Stimulated activated CD8-positive, alpha-beta memory T cell treated with anti-CD3 and anti-CD28 coated beads, Interleukin-7, amount 100 ng/mL, for 4 hours (primary cell): ENCODE measurements around the gene PDE4D.
A peak's percentile ranks its signal among the peaks of the same experiment; 100 is the strongest.
"Not testable (repeated sequence)": the region's sequence is repeated elsewhere in the genome, so short reads cannot be mapped to it uniquely, and the experiment has no call there.

ENCODE experiments used
- DNase-seq, 2 donors: peaks; one replicate each; pipeline ENCODE4 v3.0.0-alpha.2; 2020; ENCODE audit warnings: low read depth in 2 of 2

PDE4D gene

DNA sequence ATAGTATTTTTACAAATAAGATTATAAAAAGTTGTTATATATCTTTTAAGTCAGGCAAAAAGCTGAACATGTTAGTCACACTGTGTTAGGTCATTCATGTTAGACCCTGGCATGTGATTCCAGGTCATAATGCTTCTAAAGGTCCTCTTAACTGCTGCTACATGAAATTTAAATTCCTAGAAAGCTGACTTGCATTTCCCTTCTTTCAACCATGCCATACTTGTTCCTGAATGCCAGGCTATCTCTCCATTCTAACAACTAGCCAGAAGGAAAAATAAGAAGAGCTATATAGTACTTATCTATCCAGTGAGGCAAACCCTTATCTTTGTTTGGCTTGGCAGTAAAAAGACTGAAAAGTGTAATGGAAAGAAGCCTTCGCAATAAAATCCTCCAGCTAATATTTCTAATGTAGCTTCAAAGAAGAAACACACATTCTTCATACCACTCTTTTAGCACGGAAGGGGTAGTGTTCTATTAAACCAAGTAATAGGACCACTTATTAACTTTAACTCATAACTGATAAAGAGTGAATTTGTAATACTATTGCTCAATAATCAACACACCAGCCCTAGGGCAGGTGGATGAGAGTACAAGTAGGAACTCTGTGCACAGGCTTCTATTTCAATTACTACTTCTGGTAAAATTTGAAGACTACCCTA lies 310.2 kb downstream of the PDE4D start:
- DNase-seq, result no peak

DNA sequence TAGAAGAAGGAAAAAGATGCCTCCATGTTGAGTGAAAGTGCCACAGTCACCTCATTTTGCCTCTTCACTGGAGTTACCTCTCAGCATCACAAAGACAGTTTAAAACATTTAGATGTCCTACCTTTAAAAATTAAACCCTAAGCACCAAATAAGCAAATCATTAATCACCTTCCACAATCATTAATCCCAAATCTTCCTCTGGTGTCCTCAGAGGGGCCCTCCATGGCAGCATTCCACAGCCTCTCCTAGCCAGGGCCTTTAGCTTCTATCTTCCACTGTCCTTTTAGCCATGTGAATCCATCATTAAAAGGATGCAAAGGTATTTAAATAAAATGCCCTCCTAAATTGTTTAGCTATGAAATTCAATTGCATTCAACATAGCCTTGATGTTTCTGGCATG lies 310.8 kb downstream of the PDE4D start:
- no peak for DNase-seq

DNA sequence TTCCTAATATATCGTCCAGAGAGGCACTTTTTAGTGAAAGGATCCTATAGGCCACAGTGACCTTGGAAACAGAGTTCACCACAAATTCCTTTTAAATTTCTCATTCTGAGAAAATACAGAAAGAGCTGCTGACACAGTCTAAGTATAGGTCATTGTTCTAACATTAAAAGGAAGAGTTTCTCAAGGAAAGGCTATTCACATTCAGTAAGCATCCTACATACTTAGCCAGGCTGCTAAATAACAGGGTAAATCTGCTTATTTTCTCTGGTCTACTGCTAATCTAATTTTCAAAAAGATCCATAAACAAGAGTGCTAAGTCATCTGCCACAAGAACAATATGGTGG lies 313.7 kb downstream of the PDE4D start:
- no peak for DNase-seq

DNA sequence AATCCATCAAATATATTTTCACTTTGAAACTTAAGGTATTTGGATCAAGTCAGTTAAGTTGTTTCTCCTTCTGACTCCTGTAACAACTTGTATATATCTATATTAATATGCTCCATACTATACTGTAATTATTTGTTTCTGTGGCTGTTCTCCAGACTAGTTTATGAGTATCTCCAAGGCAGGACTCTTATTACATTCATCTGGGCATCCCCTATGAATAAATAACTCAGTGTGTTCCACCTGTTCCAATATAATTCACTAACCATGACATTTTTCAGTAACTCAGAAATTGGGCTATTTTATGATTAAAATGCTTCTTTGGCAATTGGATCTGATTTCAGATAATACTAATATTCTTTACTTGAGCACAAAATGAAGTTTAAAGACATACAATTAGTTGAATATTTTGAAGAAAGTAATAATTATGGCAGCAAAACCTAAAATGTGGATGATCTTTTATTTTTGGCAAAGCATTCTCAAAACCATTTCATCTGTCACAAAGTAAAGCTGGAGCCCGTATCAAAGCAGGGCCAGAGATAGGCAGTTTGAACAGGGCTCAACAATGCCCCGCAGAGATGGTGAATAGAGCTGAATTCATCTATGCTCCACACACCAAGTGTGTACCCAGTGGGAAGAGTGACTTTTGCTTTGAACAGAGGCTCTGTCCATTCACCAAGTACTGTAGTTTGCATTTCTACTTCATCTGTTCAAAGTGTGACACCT lies 314.3 kb downstream of the PDE4D start:
- DNase-seq, result no peak

DNA sequence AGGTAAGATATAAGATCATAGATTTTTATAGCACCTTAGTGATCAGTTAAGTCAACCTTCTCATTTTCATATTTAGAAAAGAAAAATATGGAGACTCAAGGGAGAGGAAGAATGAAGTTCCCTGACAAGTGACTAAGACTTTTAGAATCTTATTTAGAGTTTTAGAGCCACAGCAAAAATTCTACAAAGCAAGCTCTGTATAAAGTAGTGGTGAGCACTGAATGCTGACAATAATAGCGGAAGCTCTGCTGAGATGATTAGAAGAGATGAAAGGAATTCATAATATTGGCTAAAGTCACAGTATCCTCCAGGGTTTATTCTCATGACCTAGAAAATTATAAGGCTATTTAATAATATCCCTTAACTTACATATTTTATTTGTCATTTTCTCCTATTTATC lies 316.0 kb downstream of the PDE4D start:
- no peak for DNase-seq

DNA sequence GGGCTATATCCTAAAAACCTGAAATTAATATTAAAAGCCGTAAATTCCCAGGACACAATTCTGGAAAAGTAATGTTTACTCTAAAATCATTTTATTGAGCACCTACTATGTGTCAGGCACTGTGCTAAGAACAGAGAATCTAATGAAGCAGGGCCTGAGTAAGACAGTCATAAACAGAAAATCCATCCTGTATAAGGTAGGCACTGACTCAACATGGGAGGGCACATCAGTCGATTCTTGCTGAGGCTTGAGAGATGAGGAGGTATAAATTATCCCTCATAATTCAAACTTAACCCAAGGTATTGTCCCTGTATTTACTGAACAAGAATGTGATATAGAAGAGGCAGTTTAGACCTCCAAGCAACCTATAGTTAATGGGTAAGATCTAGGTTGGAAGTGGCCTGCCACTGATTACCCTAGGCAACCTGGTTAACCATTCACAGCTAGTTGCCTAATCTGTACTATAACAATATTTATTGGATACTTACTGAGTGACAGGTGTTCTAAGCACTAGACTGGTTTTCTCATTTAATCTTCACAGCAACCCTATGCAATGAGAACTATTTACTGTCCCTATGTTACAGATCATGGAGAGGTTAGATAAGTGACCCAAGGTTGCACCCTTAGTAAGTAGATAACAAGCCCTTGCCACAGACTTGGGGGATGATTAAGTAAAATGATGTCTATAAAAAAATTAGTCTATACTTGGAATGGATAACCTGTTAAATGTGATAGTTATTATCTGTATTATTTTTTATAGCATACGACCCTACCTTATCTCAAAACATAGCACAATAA lies 317.7 kb downstream of the PDE4D start:
- no peak for DNase-seq

DNA sequence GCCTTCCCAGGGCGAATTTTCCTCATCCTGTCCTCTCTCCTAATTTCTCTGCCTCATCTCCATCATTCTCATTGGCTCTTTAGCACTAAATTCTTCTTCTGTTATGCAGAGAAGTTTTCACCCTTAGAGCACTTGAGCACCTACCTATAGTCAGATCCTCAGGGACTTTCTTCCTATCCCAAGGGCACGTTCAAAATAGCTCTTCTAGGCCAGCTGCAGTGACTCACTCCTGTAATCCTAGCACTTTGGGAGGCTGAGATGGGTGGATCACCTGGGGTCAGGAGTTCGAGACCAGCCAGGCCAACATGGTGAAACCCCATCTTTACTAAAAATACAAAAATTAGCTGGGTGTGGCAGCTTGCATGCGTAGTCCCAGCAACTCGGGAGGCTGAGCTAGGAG lies 320.0 kb downstream of the PDE4D start:
- not testable (repeated sequence) for DNase-seq

DNA sequence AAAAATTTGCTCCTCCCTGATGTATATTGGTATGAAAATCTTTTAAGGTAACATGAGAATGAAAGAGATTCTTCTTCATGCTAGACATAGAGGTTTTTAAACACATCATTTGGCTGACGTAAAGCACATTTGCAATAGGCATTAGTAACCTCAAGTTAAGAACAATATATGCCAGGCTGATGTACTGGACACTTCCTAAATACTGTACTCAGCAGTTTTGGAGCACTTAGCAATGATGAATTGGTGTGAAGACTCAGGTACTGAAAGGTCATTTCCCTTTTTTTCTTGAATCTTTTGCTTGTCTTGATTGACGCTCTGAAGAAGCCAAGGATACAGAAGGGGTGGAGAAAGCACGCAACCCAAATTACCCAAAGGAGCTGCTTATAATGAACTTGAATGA lies 322.5 kb downstream of the PDE4D start:
- DNase-seq, result no peak

DNA sequence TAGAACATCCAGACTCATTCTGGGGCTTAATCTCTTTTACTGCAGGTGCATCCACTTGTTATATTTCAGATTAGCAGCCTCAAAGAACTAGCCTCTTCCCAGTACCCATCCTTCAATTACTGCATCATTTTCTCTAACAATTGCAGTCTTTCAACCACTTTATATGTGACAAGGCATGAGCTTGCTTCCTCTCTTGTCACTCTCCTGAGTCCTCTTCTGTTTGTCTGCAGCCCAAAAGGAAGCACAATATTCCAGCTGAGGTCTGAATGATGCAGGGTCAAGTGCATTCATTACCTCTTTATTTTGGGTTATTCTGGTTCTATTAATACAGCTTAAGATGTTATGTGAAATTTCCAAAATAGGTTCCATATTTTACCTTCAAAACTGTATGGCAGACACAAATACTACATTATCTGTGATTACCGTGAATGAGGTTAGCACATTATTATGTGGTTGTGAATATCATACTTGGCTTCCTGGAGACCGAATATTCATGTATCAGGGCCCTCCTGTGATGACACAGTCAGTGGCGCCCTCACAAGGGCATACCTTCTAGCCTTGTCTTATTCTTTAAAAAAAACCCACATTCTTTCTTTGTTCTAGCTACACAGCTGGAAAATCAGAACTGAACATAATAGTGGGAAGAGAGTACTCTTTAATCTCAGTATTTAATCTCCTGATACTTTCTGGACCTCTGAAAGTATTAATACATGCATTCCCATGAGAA lies 323.8 kb downstream of the PDE4D start:
- DNase-seq, result no peak

DNA sequence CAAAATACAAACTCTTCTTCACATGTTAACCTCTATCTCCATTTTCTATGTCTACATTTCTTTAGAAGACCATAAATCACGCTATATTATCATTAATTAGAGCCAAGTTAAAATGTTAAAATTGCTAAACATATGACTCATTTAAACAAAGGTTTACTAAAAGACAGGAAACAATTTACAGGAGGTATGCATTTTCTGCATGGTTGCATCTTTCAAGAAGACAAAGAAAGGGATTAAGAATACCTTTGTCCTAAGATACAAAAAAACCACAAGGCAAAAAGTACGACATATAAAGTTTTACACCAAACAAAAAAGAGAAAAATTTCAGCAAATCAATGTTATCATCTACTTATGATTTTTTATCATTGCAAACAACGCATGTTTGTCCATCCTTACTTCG lies 324.4 kb downstream of the PDE4D start:
- DNase-seq, result no peak

DNA sequence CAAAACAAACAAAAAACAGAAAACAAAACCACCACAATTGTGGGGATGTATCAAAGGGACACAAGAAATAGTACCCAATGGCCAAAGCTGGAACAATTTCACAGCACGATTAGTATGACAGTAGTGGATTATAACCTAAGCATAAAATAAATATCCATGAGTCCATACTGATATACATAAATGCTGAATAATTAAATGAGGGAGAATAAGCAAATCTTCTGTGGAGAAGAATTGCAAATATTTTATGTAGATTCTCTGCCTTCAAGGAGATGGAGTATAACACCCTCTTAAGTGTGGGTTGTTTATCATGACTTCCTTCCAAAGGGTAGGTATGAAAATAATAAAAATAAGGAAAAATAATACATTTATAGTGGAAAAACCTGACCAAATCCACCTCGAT lies 325.4 kb downstream of the PDE4D start:
- DNase-seq, result no peak

DNA sequence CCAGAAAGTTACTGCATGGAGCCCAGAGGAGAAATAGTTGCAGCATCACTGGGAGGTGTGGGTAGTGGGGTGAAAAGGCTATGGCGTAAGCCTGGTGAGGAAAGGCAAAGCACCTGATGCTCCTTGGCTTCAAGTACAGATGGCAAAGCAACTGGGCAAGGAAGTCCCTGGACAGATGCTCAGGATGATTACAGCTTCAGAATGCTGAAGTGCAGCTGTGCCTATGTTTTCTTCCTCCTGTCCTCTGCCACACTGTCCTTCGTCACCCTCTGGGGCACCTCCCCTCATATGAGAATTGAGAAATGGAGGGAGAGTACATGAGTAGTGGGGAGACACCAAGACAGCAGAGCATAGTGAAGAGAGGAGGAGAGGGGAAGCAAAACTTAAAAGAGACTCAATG lies 328.0 kb downstream of the PDE4D start:
- no peak for DNase-seq

DNA sequence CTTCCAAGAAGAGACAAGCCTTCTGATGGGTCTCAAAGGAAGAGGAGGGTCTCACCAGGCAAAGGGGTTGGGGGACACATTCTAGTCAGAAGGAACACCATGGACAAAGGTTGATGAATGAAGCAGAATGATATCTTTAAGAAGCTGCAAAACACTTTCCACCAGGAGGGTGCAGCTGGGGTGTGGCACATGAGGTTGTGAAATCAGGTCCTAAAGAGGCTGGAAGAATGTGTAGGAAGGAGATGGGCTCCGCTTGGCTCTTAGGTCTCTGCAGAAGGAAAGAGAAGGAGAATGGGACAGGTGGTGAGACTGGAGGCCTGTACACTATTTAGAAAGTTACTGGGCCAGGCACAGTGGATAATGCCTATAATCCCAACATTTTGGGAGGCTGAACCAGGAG lies 328.6 kb downstream of the PDE4D start:
- no peak for DNase-seq

DNA sequence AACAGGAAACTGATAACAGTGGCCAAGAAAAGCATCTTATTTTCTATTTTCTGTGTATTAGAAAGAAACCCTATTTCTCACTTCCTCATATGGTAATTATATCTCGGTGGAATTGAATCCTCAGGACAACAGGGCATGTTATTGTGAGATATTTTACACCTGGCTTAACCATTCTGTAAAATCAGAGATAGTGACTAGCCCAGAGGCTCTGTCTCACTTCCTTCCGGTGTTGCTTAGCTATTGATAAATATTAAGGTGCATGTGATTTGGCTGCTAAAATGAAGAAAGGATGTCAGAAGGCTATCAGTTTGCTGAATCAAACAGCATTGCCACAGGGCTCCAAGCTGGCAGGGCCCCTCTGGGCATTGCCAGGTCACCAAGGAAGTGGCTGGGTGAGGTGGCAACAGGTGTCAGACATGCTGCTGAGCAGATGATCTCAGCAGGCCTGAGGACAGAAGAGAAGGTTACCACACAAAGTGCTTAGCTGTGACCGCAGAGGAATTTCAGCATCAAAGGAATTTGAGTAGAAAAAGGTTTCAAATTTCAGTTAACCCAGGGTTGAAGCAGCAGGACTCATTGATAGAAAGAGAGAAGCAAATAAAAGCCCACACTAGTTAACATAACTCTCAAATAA lies 330.7 kb downstream of the PDE4D start:
- peak in 1 of 2 donors; percentile 13 for DNase-seq

DNA sequence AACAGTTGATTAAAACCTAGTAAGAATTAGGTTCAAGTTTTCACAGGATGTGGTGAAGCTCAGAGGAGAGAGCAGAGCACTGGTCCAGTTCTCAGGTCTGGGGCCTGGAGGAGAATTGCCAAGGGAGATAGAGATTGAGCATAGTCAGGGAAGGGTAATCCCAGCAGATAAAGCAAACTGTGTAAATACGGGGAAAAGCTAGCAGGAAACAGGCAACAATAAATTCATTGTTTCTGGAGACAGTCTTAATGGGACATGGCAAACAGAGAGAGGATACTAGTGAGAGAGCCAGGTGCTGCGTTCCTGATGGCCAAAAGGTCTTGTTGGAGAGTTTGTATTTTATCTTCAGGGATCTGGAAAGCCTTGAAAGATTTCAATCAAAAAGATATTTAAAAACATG lies 333.0 kb downstream of the PDE4D start:
- DNase-seq, result no peak

DNA sequence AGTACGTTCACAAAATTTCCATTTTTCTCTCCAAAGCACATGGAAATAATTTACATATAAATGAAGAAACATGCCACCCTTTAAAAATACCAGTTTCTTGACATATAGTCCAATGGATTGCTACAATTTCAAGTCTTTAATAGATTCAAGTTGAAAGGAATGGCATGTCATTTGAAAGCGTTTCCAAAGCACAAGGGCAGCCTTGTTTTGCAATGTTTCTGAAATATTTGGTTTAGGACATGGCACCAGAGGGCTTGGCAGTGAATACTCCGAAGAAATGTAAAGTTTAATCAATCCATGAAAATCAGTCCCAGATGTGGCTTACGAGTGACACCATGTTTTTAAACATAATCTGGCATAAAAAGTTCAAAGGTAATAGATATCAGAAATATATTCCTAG lies 333.7 kb downstream of the PDE4D start:
- no peak for DNase-seq

DNA sequence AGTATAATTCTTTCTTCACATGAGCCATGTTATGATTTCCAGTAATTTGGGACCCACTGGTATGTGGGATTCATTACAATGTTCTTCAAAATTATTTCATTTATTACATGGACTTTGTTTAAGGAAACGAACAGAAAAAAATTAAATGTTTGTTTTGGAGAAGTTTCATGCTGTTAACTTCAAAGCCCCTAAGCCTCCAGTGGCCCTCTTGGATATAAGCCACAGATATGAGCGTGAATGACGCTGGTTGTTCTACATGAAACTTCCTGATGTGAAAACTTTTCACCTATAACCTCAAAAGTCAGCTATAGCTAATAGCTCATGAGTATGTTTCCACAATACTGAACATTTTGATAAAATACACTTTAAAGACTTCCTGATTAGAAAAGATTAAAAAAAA lies 334.2 kb downstream of the PDE4D start:
- no peak for DNase-seq

DNA sequence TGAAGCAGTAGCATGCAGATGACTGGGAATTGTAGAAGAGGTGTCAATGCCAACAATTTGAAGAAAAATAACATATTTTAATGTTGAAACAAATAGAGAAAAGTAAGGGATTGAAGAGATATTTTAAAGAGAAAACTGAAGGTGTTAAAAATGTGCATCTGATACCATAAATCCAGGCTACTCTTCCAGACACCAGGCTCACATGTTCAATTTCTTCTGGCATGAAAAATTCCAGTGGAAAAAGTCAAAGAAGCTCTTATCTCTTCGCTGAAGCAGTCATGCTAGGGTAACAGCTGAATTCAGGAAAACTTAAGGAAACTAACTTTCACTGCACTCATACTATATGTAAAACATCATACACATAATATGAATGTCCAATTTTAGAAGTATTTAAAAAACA lies 335.0 kb downstream of the PDE4D start:
- no peak for DNase-seq

DNA sequence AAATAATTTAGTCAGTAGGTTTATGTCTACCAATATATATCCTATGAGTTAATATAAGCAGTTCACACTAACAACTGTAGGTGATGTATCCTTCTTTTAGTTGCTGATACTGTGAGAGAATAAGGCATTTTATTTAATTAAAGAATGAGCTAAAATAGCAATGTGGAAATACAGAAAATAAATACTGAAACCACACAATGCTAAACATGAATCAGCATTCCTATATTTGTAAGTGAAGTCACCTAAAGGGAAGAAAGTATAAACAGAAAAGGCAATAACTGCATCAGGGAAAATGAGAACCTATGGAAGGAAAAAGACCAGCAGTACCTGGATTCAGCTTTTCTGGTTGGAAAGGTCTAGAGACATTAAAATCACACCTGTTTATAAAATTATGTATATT lies 336.0 kb downstream of the PDE4D start:
- no peak for DNase-seq

DNA sequence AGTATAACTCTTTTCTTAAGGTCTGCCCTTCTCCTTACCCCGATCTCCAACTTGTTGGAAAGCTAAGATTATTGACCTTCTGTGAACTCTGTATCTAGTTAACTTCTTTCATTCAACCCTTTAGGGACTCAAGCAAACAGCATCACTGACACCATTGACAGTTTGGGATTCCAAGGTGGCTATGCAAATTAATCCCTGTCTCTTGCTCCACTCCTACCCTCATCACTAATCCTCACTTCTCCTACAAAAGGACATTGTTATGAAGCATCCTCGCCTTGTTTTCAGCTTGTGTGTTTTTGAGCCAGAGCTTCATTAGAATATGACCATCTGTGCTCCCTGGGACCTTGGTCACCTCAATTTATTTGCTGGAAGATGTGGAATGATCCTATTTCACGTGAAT lies 337.9 kb downstream of the PDE4D start:
- DNase-seq, result no peak

DNA sequence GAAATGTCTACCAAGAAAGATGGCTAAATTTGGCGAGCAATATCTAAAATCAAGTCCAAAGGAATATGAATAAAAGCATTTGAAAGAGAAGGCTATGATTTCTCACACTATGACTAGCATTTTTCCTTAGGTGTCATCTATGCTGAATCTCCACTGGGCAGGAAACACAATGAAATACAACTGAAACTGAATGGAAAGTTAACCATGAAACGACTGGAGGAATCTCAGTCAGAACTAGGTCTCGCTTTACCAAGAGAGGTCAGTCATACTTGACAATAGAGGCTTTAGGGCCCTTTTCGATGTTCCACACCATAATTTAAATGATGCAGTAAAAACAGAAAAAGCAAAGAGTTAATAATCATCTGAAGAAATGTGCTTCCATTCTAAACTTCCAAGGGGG lies 339.0 kb downstream of the PDE4D start:
- no peak for DNase-seq

DNA sequence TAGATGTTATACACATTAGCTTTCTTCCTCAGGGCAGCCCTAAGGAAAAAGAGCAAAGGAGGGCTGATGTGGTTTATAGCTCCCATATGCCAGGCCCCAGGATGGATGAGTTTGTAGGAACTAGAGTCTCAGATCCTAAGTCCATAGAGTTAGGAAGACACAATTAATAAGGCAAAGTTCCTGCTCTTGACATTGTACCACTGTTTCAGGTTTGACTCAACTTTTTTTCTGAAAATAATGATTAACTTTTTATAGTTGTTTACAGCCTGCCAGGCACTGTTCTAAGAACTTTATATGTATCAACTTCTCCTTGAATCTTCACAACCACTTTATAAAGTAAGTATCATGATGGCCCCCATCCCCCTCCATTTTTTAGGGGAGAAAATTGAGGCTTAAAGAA lies 339.5 kb downstream of the PDE4D start:
- DNase-seq, result no peak
